GM12874 (cell line): ENCODE results near the gene MND1.

Experiments used
- CTCF ChIP-seq: IDR thresholded peaks from 2 replicates; pipeline ENCODE4 v1.5.1; 2011; ENCODE audit warnings: low read depth, mild to moderate bottlenecking, control low read depth, low read length, moderate library complexity; ENCODE audit not compliant: insufficient read depth

MND1 gene

GRCh38 chr4:153402366-153402765 is 57.9 kb downstream of the MND1 start:
- no peak for TF ChIP-seq CTCF

- no peak for TF ChIP-seq CTCF
Measured at GRCh38 chr4:153403726-153404125, 59.2 kb downstream of the MND1 start.

GRCh38 chr4:153407906-153408305 is 63.4 kb downstream of the MND1 start:
- no peak for TF ChIP-seq CTCF

GRCh38 chr4:153408932-153409331 is 64.4 kb downstream of the MND1 start:
- TF ChIP-seq CTCF, result no peak

GRCh38 chr4:153409412-153409811 is 64.9 kb downstream of the MND1 start:
- TF ChIP-seq CTCF, result no peak

GRCh38 chr4:153409924-153410501 is 65.5 kb downstream of the MND1 start:
- TF ChIP-seq CTCF, result no peak

GRCh38 chr4:153413842-153414241 is 69.4 kb downstream of the MND1 start:
- no peak for TF ChIP-seq CTCF
